HCT116 (cell line): ENCODE results near the gene CDC42BPA.

ENCODE experiments used
- ATF3 ChIP-seq: IDR thresholded peaks from 2 replicates; pipeline ENCODE4 v1.6.1; 2012
- CEBPB ChIP-seq: IDR thresholded peaks from 2 replicates; pipeline ENCODE4 v1.6.1; 2012; ENCODE audit warnings: low read depth
- CTCF ChIP-seq, 3 experiments: fragments of 200-600 bp in 1 of 3; sonication (generic) in 1 of 3; IDR thresholded peaks in 2 of 3; conservative IDR thresholded peaks in 1 of 3; 2 replicates each; pipeline ENCODE4 v1.5.1; 2012 to 2017; ENCODE audit warnings: low read depth in 2 of 3, low read length in 2 of 3, antibody characterized with exemption in 1 of 3, borderline replicate concordance in 1 of 3, control low read depth in 1 of 3, mild to moderate bottlenecking in 1 of 3, mixed read lengths in 1 of 3, mixed run types in 1 of 3, moderate library complexity in 1 of 3; ENCODE audit not compliant: insufficient read depth in 1 of 3
- EGR1 ChIP-seq: IDR thresholded peaks from 2 replicates; pipeline ENCODE4 v1.6.1; 2012; ENCODE audit warnings: low read depth
- JUND ChIP-seq: IDR thresholded peaks from 2 replicates; pipeline ENCODE4 v1.6.1; 2012
- MAX ChIP-seq: IDR thresholded peaks from 2 replicates; pipeline ENCODE4 v1.6.1; 2012
- POLR2A ChIP-seq: IDR thresholded peaks from 2 replicates; pipeline ENCODE4 v1.7.0; 2011; ENCODE audit warnings: borderline replicate concordance; ENCODE audit not compliant: insufficient read depth, insufficient read length; ENCODE audit errors: extremely low read depth
- RAD21 ChIP-seq: IDR thresholded peaks from 2 replicates; pipeline ENCODE4 v1.6.1; 2012; ENCODE audit warnings: low read depth, mild to moderate bottlenecking
- REST ChIP-seq: IDR thresholded peaks from 2 replicates; pipeline ENCODE4 v1.6.1; 2012; ENCODE audit warnings: low read depth
- SP1 ChIP-seq: IDR thresholded peaks from 2 replicates; pipeline ENCODE4 v1.6.1; 2012; ENCODE audit warnings: low read depth
- TCF7L2 ChIP-seq: IDR thresholded peaks from 2 replicates; pipeline ENCODE4 v1.7.0; 2011; ENCODE audit warnings: borderline replicate concordance, inconsistent platforms; ENCODE audit not compliant: insufficient read depth, insufficient read length; ENCODE audit errors: extremely low read depth
- ZBTB33 ChIP-seq: IDR thresholded peaks from 2 replicates; pipeline ENCODE4 v1.6.1; 2011; ENCODE audit warnings: mild to moderate bottlenecking, low read length, moderate library complexity; ENCODE audit not compliant: insufficient replicate concordance; ENCODE audit errors: extremely low read depth
- ZNF274 ChIP-seq: fragments of 200-500 bp; sonication (Bioruptor generic); IDR thresholded peaks from 2 replicates; pipeline ENCODE4 v1.6.1; 2014; ENCODE audit warnings: mild to moderate bottlenecking, low read depth, low read length, inconsistent platforms

GRCh38 chr1:226940806-226941067, 377.6 kb downstream of the CDC42BPA start:
- TF ChIP-seq CTCF (IDR thresholded peaks at IDR 0.05 in 2 of 3, conservative IDR thresholded peaks at IDR 0.05 in 1 of 3; ENCODE audit: borderline replicate concordance in 1 of 3, insufficient read depth in 1 of 3, low read depth in 2 of 3, low read length in 2 of 3) (no peak), POLR2A (no peak), RAD21 (no peak), JUND (no peak), CEBPB (no peak), TCF7L2 (no peak), ATF3 (no peak), MAX (no peak), ZBTB33 (no peak), EGR1 (no peak), ZNF274 (no peak), SP1 (no peak), REST (no peak)
